Testis (tissue), 2 donors: ENCODE measurements around the gene ASXL1.

Source experiments
- CTCF ChIP-seq, 3 experiments: fragments of 450-650 bp in 2 of 3; fragments of 200-600 bp in 1 of 3; sonication (generic) in 1 of 3; IDR thresholded peaks; one replicate each; pipeline ENCODE4 v1.5.1; 2016 to 2019; ENCODE audit warnings: antibody characterized with exemption in 3 of 3, mild to moderate bottlenecking in 2 of 3, moderate library complexity in 1 of 3
- POLR2A ChIP-seq: fragments of 450-650 bp; IDR thresholded peaks from one replicate; pipeline ENCODE4 v1.6.1; 2017; ENCODE audit warnings: antibody characterized with exemption, mild to moderate bottlenecking, moderate library complexity

- TF ChIP-seq POLR2A (no peak), CTCF (IDR thresholded peaks at IDR 0.05) (no peak)
Observed at GRCh38 chr20:32470025-32470861, 112.1 kb downstream of the ASXL1 start.
